H9 (cell line): ENCODE results near the gene KCND2. TPM values are rescaled to one million over a fixed set of nuclear protein-coding genes. Genes with fewer than 3 reads are reported as not detected.

ENCODE experiments used
- DNase-seq: peaks from one replicate; pipeline ENCODE4 v3.0.0-alpha.2; 2017
- H2AFZ ChIP-seq: one replicate; pipeline ENCODE4 v1.6.1; 2013; ENCODE audit warnings: mild to moderate bottlenecking, low read length, control low read depth, moderate library complexity
- H2AK5ac ChIP-seq: 2 replicates; pipeline ENCODE4 v1.6.1; 2013; ENCODE audit warnings: low read length, control low read depth, mixed read lengths; ENCODE audit not compliant: insufficient read length
- H2BK120ac ChIP-seq: one replicate; pipeline ENCODE4 v1.6.1; 2013; ENCODE audit warnings: low read depth, mild to moderate bottlenecking, low read length, control low read depth, inconsistent platforms; ENCODE audit not compliant: poor library complexity, severe bottlenecking
- H2BK12ac ChIP-seq: 2 replicates; pipeline ENCODE4 v1.6.1; 2013; ENCODE audit warnings: low read length, control low read depth, mixed read lengths, low read depth; ENCODE audit not compliant: insufficient read length
- H2BK15ac ChIP-seq: 2 replicates; pipeline ENCODE4 v1.6.1; 2013; ENCODE audit warnings: low read depth, low read length, control low read depth
- H2BK20ac ChIP-seq: one replicate; pipeline ENCODE4 v1.6.1; 2013; ENCODE audit warnings: low read depth, mild to moderate bottlenecking, low read length, control low read depth, inconsistent platforms; ENCODE audit not compliant: poor library complexity, severe bottlenecking
- H2BK5ac ChIP-seq: 2 replicates; pipeline ENCODE4 v1.6.1; 2013; ENCODE audit warnings: low read length, control low read depth, mixed read lengths; ENCODE audit not compliant: insufficient read length
- H3K14ac ChIP-seq: 2 replicates; pipeline ENCODE4 v1.6.1; 2013; ENCODE audit warnings: low read length, control low read depth; ENCODE audit not compliant: insufficient read depth
- H3K18ac ChIP-seq: 2 replicates; pipeline ENCODE4 v1.6.1; 2013; ENCODE audit warnings: low read depth, mild to moderate bottlenecking, mixed read lengths, low read length, control low read depth; ENCODE audit not compliant: insufficient read length
- H3K23ac ChIP-seq: 2 replicates; pipeline ENCODE4 v1.6.1; 2013; ENCODE audit warnings: low read length, control low read depth, mixed read lengths, low read depth; ENCODE audit not compliant: insufficient read length
- H3K23me2 ChIP-seq: 2 replicates; pipeline ENCODE4 v1.6.1; 2013; ENCODE audit warnings: low read depth, mild to moderate bottlenecking, mixed read lengths, low read length, control low read depth; ENCODE audit not compliant: insufficient read length, poor library complexity, severe bottlenecking
- H3K27ac ChIP-seq: 2 replicates; pipeline ENCODE4 v1.5.1; 2013; ENCODE audit warnings: low read length, control low read depth, mixed read lengths, low read depth; ENCODE audit not compliant: insufficient read length
- H3K27me3 ChIP-seq: 2 replicates; pipeline ENCODE4 v1.6.1; 2013; ENCODE audit warnings: low read length, control low read depth, inconsistent platforms; ENCODE audit not compliant: insufficient read depth
- H3K4ac ChIP-seq: 2 replicates; pipeline ENCODE4 v1.6.1; 2013; ENCODE audit warnings: low read depth, mild to moderate bottlenecking, control low read depth, inconsistent platforms, low read length, moderate library complexity
- H3K4me1 ChIP-seq: 2 replicates; pipeline ENCODE4 v1.6.1; 2013; ENCODE audit warnings: low read length, control low read depth, inconsistent platforms; ENCODE audit not compliant: insufficient read depth
- H3K4me2 ChIP-seq: 2 replicates; pipeline ENCODE4 v1.6.1; 2013; ENCODE audit warnings: low read length, control low read depth, mixed read lengths; ENCODE audit not compliant: insufficient read length, insufficient read depth
- H3K56ac ChIP-seq: 2 replicates; pipeline ENCODE4 v1.6.1; 2013; ENCODE audit warnings: low read depth, mild to moderate bottlenecking, mixed read lengths, low read length, control low read depth; ENCODE audit not compliant: insufficient read length
- H3K79me1 ChIP-seq: 2 replicates; pipeline ENCODE4 v1.6.1; 2013; ENCODE audit warnings: low read depth, mild to moderate bottlenecking, moderate library complexity, low read length, control low read depth, inconsistent platforms; ENCODE audit not compliant: insufficient read depth, poor library complexity, severe bottlenecking
- H3K79me2 ChIP-seq: 2 replicates; pipeline ENCODE4 v1.6.1; 2013; ENCODE audit warnings: low read length, control low read depth, inconsistent platforms; ENCODE audit not compliant: insufficient read depth
- H3K9ac ChIP-seq: 2 replicates; pipeline ENCODE4 v1.6.1; 2013; ENCODE audit warnings: low read length, control low read depth, mixed read lengths; ENCODE audit not compliant: insufficient read length; ENCODE audit errors: extremely low read depth
- H3K9me3 ChIP-seq: one replicate; pipeline ENCODE4 v1.6.1; 2013; ENCODE audit warnings: low read depth, low read length, inconsistent platforms; ENCODE audit not compliant: control insufficient read depth
- H3T11ph ChIP-seq: one replicate; pipeline ENCODE4 v1.6.1; 2013; ENCODE audit warnings: mild to moderate bottlenecking, low read length, control low read depth, inconsistent platforms
- H4K20me1 ChIP-seq: one replicate; pipeline ENCODE4 v1.6.1; 2013; ENCODE audit not compliant: control insufficient read depth, insufficient read length, insufficient read depth
- H4K5ac ChIP-seq: 2 replicates; pipeline ENCODE4 v1.6.1; 2013; ENCODE audit warnings: low read depth, mild to moderate bottlenecking, mixed read lengths, low read length, control low read depth; ENCODE audit not compliant: insufficient read length
- H4K8ac ChIP-seq: replicated peaks from 2 replicates; pipeline ENCODE4 v1.6.1; 2013; ENCODE audit warnings: low read length, control low read depth, mixed read lengths, low read depth; ENCODE audit not compliant: insufficient read length
- H4K91ac ChIP-seq: 2 replicates; pipeline ENCODE4 v1.6.1; 2013; ENCODE audit warnings: low read depth, mild to moderate bottlenecking, moderate library complexity, mixed read lengths, low read length, control low read depth; ENCODE audit not compliant: insufficient read length
- H3K27ac Mint-ChIP-seq, 3 experiments: 2 replicates in 2 of 3; 3 replicates in 1 of 3; pipeline ENCODE4 v1.8.0; 2020 to 2021; ENCODE audit warnings: mixed read lengths in 3 of 3, mild to moderate bottlenecking in 1 of 3, moderate library complexity in 1 of 3
- H3K27me3 Mint-ChIP-seq: 2 replicates; pipeline ENCODE4 v1.8.0; 2021; ENCODE audit warnings: low read depth, mild to moderate bottlenecking, moderate library complexity, mixed read lengths
- H3K36me3 Mint-ChIP-seq, 3 experiments: 2 replicates in 2 of 3; 3 replicates in 1 of 3; pipeline ENCODE4 v1.8.0; 2020 to 2021; ENCODE audit warnings: low read depth in 3 of 3, mixed read lengths in 3 of 3; ENCODE audit not compliant: insufficient read depth in 1 of 3
- H3K4me1 Mint-ChIP-seq, 2 experiments: 2 replicates each; pipeline ENCODE4 v1.8.0; 2020; ENCODE audit warnings: mixed read lengths in 2 of 2
- H3K4me3 Mint-ChIP-seq, 2 experiments: 2 replicates in 1 of 2; 3 replicates in 1 of 2; pipeline ENCODE4 v1.8.0; 2020 to 2021; ENCODE audit warnings: mild to moderate bottlenecking in 2 of 2, mixed read lengths in 2 of 2, moderate library complexity in 1 of 2
- H3K9me3 Mint-ChIP-seq, 2 experiments: 2 replicates in 1 of 2; 3 replicates in 1 of 2; pipeline ENCODE4 v1.8.0; 2020; ENCODE audit warnings: mild to moderate bottlenecking in 2 of 2, mixed read lengths in 2 of 2, moderate library complexity in 1 of 2
- CTCF ChIP-seq: fragments of 200-600 bp; sonication (generic); conservative IDR thresholded peaks from 3 replicates; pipeline ENCODE4 v1.8.0; 2021; ENCODE audit warnings: antibody characterized with exemption, mild to moderate bottlenecking
- WGBS: extraction: QIAGEN DNeasy Blood & Tissue Kit; methylation state at CpG from one replicate; pipeline ENCODE4 v1.1.7; 2013; ENCODE audit warnings: missing lambda C conversion rate, low lambda C conversion rate, mixed read lengths; ENCODE audit not compliant: insufficient read length; ENCODE audit errors: extremely low coverage; 5-methylcytosine and 5-hydroxymethylcytosine counted together
- total RNA-seq: library from RNA; stranded (reverse); gene quantifications from 2 replicates; pipeline ENCODE4 v1.2.1, GENCODE V29; 2021

Gene KCND2
- total RNA-seq, 1 experiment from 2014 or later = 6.4 TPM

- no peak overlapping the region for H2BK120ac ChIP-seq
- no peaks in the 10 kb centered on the region for H3K9me3 ChIP-seq
- H3K4me3 Mint-ChIP-seq = no peak overlapping the region
- no peak overlapping the region for H3K23ac ChIP-seq
- H4K91ac ChIP-seq = no peak overlapping the region
- no peak overlapping the region for H2BK5ac ChIP-seq
- no peak overlapping the region for H2BK20ac ChIP-seq
- no peak overlapping the region for H3K14ac ChIP-seq
- H3K56ac ChIP-seq = no peak overlapping the region
- H3K27ac Mint-ChIP-seq = 0 out of 7 replicates have a peak overlapping the region, but pooled peaks of 1 of the 3 experiments have one; percentile 20
- no peaks in the 10 kb centered on the region; a peak in 1 of 5 replicates for H3K9me3 Mint-ChIP-seq
- no peaks in the 10 kb centered on the region for H3K79me1 ChIP-seq
- H3K4me1 Mint-ChIP-seq = peaks cover 16 to 17% of the 10 kb centered on the region in 2 experiments
- no peak overlapping the region for H3K4ac ChIP-seq
- H3K79me2 ChIP-seq = no peaks in the 10 kb centered on the region
- H3K4me1 ChIP-seq = peaks cover 4% of the 10 kb centered on the region; the same call in 1 of the 2 replicates
- H2BK12ac ChIP-seq = no peak overlapping the region
- no peaks in the 10 kb centered on the region for H3K36me3 Mint-ChIP-seq
- H4K20me1 ChIP-seq = no peaks in the 10 kb centered on the region
- no peak overlapping the region for H3K18ac ChIP-seq
- H3K27ac ChIP-seq = no peak overlapping the region
- no peak overlapping the region for H4K8ac ChIP-seq
- H2BK15ac ChIP-seq = no peak overlapping the region
- no peak overlapping the region for H2AK5ac ChIP-seq
- no peak overlapping the region for H3K4me2 ChIP-seq
- DNase-seq = no peak
- H3T11ph ChIP-seq = no peak overlapping the region
- TF ChIP-seq CTCF = no peak
- WGBS = no CpG with 5 or more reads among the region's 4 CpGs
- H3K23me2 ChIP-seq = no peaks in the 10 kb centered on the region
- no peaks in the 10 kb centered on the region for H3K27me3 Mint-ChIP-seq
- H2AFZ ChIP-seq = no peak overlapping the region
- H3K9ac ChIP-seq = no peak overlapping the region
- H3K27me3 ChIP-seq = no peaks in the 10 kb centered on the region
- H4K5ac ChIP-seq = no peak overlapping the region
Observed at GRCh38 chr7:120307991-120308545, 35.1 kb downstream of the KCND2 start.
